Keratinocyte (primary cell): Measurements from ENCODE around the gene CACNG4. TPM values are rescaled to one million over a fixed set of nuclear protein-coding genes. Genes with fewer than 3 reads are reported as not detected.

Experiments used
- DNase-seq: peaks from one replicate; pipeline ENCODE4 v3.0.0-alpha.2; 2011; ENCODE audit warnings: low read depth, missing footprints, low spot score
- FAIRE-seq: peaks from 2 replicates; lab custom pipeline; 2011; peaks lifted over from hg19 to GRCh38; lab: Jason Lieb, UNC
- H2AFZ ChIP-seq: 2 replicates; pipeline ENCODE4 v1.6.0; 2012; ENCODE audit warnings: low read length, control low read depth, inconsistent platforms; ENCODE audit not compliant: control insufficient read depth
- H3K27ac ChIP-seq: 2 replicates; pipeline ENCODE4 v1.5.1; 2011; ENCODE audit warnings: low read length; ENCODE audit not compliant: control insufficient read depth, insufficient read depth
- H3K27me3 ChIP-seq: 3 replicates; pipeline ENCODE4 v1.6.0; 2011; ENCODE audit warnings: low read length; ENCODE audit not compliant: control insufficient read depth, insufficient read depth; ENCODE audit errors: extremely low read depth
- H3K36me3 ChIP-seq, 2 experiments: 2 replicates in 1 of 2; 3 replicates in 1 of 2; pipeline ENCODE4 v1.5.1; 2011; ENCODE audit warnings: low read length in 2 of 2, mild to moderate bottlenecking in 1 of 2; ENCODE audit not compliant: control insufficient read depth in 2 of 2, insufficient read depth in 2 of 2; ENCODE audit errors: extremely low read depth in 1 of 2
- H3K4me1 ChIP-seq: 3 replicates; pipeline ENCODE4 v1.5.1; 2011; ENCODE audit warnings: low read length; ENCODE audit not compliant: control insufficient read depth, insufficient read depth; ENCODE audit errors: extremely low read depth
- H3K4me2 ChIP-seq: 3 replicates; pipeline ENCODE4 v1.6.0; 2011; ENCODE audit warnings: low read depth, low read length; ENCODE audit not compliant: control insufficient read depth, insufficient read depth; ENCODE audit errors: extremely low read depth
- H3K4me3 ChIP-seq, 3 experiments: fragments of 200-600 bp in 1 of 3; sonication (generic) in 1 of 3; 2 replicates in 2 of 3; 3 replicates in 1 of 3; pipeline ENCODE4 v1.5.1; 2011 to 2016; ENCODE audit warnings: low read length in 3 of 3, mild to moderate bottlenecking in 3 of 3, control low read depth in 2 of 3, inconsistent platforms in 1 of 3, low read depth in 1 of 3, mixed read lengths in 1 of 3, mixed run types in 1 of 3, moderate library complexity in 1 of 3; ENCODE audit not compliant: control insufficient read depth in 2 of 3, insufficient read depth in 2 of 3; ENCODE audit errors: extremely low read depth in 1 of 3
- H3K79me2 ChIP-seq: 2 replicates; pipeline ENCODE4 v1.6.0; 2012; ENCODE audit warnings: low read length; ENCODE audit not compliant: control insufficient read depth, insufficient read depth
- H3K9ac ChIP-seq: 3 replicates; pipeline ENCODE4 v1.6.0; 2011; ENCODE audit warnings: low read length; ENCODE audit not compliant: control insufficient read depth, insufficient read depth; ENCODE audit errors: extremely low read depth
- H3K9me1 ChIP-seq: 3 replicates; pipeline ENCODE4 v1.6.0; 2011; ENCODE audit warnings: low read length; ENCODE audit not compliant: control insufficient read depth, insufficient read depth; ENCODE audit errors: extremely low read depth
- H3K9me3 ChIP-seq: 2 replicates; pipeline ENCODE4 v1.5.1; 2012; ENCODE audit warnings: low read depth, low read length; ENCODE audit not compliant: control insufficient read depth
- H4K20me1 ChIP-seq: 3 replicates; pipeline ENCODE4 v1.6.0; 2011; ENCODE audit warnings: low read length; ENCODE audit not compliant: control insufficient read depth, insufficient read depth; ENCODE audit errors: extremely low read depth
- EZH2 ChIP-seq: IDR thresholded peaks from one replicate; pipeline ENCODE4 v1.6.1; 2012; ENCODE audit warnings: inconsistent platforms, mild to moderate bottlenecking, low read length, moderate library complexity
- dilution Hi-C: fragments of 300-500 bp; cut with MboI; formaldehyde crosslinking; loops from one replicate; pipeline ENCODE4 v1.7.0; 2020; ENCODE audit warnings: low sequenced_read_pairs; ENCODE audit not compliant: extremely low pct_ligation_motif_present
- polyA plus RNA-seq, 5 experiments: library from polyadenylated mRNA; depleted of rRNA in 3 of 5; stranded (reverse) in 3 of 5; stranded (forward) in 1 of 5; unstranded in 1 of 5; fragments of >200 nt; gene quantifications; 1 replicate in 1 of 5; 2 replicates in 3 of 5; 3 replicates in 1 of 5; pipeline versions ENCODE4 v1.2.1 to v1.2.3, GENCODE V29; 2011 to 2012; ENCODE audit warnings: missing spikeins in 2 of 5, low read depth in 1 of 5, low replicate concordance in 1 of 5
- TF ChIP-seq, protein P1 (sequence below), 3 experiments: IDR thresholded peaks in 1 of 3; conservative IDR thresholded peaks in 1 of 3; optimal IDR thresholded peaks in 1 of 3; 2 replicates in 2 of 3; 3 replicates in 1 of 3; pipeline versions ENCODE3 to v1.5.1; 2011; ENCODE audit warnings: low read length in 3 of 3, mild to moderate bottlenecking in 3 of 3, moderate library complexity in 2 of 3, control low read depth in 1 of 3, inconsistent platforms in 1 of 3; ENCODE audit not compliant: insufficient read depth in 2 of 3; ENCODE audit errors: extremely low read depth in 1 of 3

CACNG4 gene
- polyA plus RNA-seq, 1 donor (not counting 4 experiments of a cell fraction or from before 2014, with no cell fraction given), result not detected

GRCh38 chr17:66989579-66989978 is 25.1 kb downstream of the CACNG4 start:
- FAIRE-seq (no peak), DNase-seq (no peak)
- Histone ChIP-seq H3K4me1 (no peaks in the 10 kb centered on the region), H3K36me3 (no peaks in the 10 kb centered on the region), H4K20me1 (no peaks in the 10 kb centered on the region), H3K9me1 (no peaks in the 10 kb centered on the region), H3K79me2 (no peaks in the 10 kb centered on the region), H3K4me3 (no peak overlapping the region), H3K4me2 (no peak overlapping the region), H3K9me3 (no peaks in the 10 kb centered on the region), H3K27ac (no peak overlapping the region), H3K27me3 (peaks cover 21% of the 10 kb centered on the region), H2AFZ (no peak overlapping the region), H3K9ac (no peak overlapping the region)
- dilution Hi-C loops, result no loop called here
- TF ChIP-seq, protein P1, sequence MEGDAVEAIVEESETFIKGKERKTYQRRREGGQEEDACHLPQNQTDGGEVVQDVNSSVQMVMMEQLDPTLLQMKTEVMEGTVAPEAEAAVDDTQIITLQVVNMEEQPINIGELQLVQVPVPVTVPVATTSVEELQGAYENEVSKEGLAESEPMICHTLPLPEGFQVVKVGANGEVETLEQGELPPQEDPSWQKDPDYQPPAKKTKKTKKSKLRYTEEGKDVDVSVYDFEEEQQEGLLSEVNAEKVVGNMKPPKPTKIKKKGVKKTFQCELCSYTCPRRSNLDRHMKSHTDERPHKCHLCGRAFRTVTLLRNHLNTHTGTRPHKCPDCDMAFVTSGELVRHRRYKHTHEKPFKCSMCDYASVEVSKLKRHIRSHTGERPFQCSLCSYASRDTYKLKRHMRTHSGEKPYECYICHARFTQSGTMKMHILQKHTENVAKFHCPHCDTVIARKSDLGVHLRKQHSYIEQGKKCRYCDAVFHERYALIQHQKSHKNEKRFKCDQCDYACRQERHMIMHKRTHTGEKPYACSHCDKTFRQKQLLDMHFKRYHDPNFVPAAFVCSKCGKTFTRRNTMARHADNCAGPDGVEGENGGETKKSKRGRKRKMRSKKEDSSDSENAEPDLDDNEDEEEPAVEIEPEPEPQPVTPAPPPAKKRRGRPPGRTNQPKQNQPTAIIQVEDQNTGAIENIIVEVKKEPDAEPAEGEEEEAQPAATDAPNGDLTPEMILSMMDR (optimal IDR thresholded peaks at IDR 0.05 in 1 of 3, IDR thresholded peaks at IDR 0.05 in 1 of 3, conservative IDR thresholded peaks at IDR 0.05 in 1 of 3; ENCODE audit: extremely low read depth in 1 of 3, insufficient read depth in 2 of 3, low read length in 3 of 3), result no peak
- no peak for TF ChIP-seq EZH2

GRCh38 chr17:66990047-66990446 is 25.5 kb downstream of the CACNG4 start:
- H3K27me3 ChIP-seq, result peaks cover 18% of the 10 kb centered on the region
- no peaks in the 10 kb centered on the region for H3K36me3 ChIP-seq
- no peaks in the 10 kb centered on the region for H3K4me1 ChIP-seq
- H3K4me2 ChIP-seq, result no peak overlapping the region
- dilution Hi-C loops, result no loop called here
- TF ChIP-seq, protein P1 (optimal IDR thresholded peaks at IDR 0.05 in 1 of 3, IDR thresholded peaks at IDR 0.05 in 1 of 3, conservative IDR thresholded peaks at IDR 0.05 in 1 of 3; ENCODE audit: extremely low read depth in 1 of 3, insufficient read depth in 2 of 3, low read length in 3 of 3), result no peak
- H3K79me2 ChIP-seq, result no peaks in the 10 kb centered on the region
- no peak overlapping the region for H3K9ac ChIP-seq
- no peak overlapping the region for H3K27ac ChIP-seq
- no peak overlapping the region for H3K4me3 ChIP-seq
- H2AFZ ChIP-seq, result no peak overlapping the region
- FAIRE-seq (no peak), DNase-seq (no peak)
- H3K9me3 ChIP-seq, result no peaks in the 10 kb centered on the region
- H4K20me1 ChIP-seq, result no peaks in the 10 kb centered on the region
- H3K9me1 ChIP-seq, result no peaks in the 10 kb centered on the region
